Hepatocyte (in vitro differentiated cells): ENCODE data around the gene BLVRB. TPM values are rescaled to one million over a fixed set of nuclear protein-coding genes. Genes with fewer than 3 reads are reported as not detected.

Experiments used
- DNase-seq: peaks from one replicate; pipeline ENCODE4 v3.0.0-alpha.2; 2016; ENCODE audit warnings: low spot score
- H2AFZ ChIP-seq: fragments of 200-600 bp; sonication (generic); 2 replicates; pipeline ENCODE4 v1.6.0; 2016; ENCODE audit warnings: antibody characterized with exemption, mild to moderate bottlenecking
- H3K27ac ChIP-seq: fragments of 200-600 bp; sonication (generic); 2 replicates; pipeline ENCODE4 v1.5.1; 2016; ENCODE audit warnings: mild to moderate bottlenecking
- H3K27me3 ChIP-seq: fragments of 200-600 bp; sonication (generic); 2 replicates; pipeline ENCODE4 v1.6.1; 2016
- H3K36me3 ChIP-seq: fragments of 200-600 bp; sonication (generic); replicated peaks from 2 replicates; pipeline ENCODE4 v1.5.1; 2016; ENCODE audit warnings: low read depth; ENCODE audit not compliant: insufficient read depth
- H3K4me1 ChIP-seq: fragments of 200-600 bp; sonication (generic); 2 replicates; pipeline ENCODE4 v1.5.1; 2016; ENCODE audit warnings: mild to moderate bottlenecking, moderate library complexity; ENCODE audit not compliant: insufficient read depth
- H3K4me2 ChIP-seq: fragments of 200-600 bp; sonication (generic); 2 replicates; pipeline ENCODE4 v1.6.0; 2016
- H3K4me3 ChIP-seq: fragments of 200-600 bp; sonication (generic); 2 replicates; pipeline ENCODE4 v1.5.1; 2016; ENCODE audit warnings: mild to moderate bottlenecking
- H3K79me2 ChIP-seq: fragments of 200-600 bp; sonication (generic); 2 replicates; pipeline ENCODE4 v1.6.0; 2017; ENCODE audit warnings: mild to moderate bottlenecking
- H3K9me2 ChIP-seq: fragments of 200-600 bp; sonication (generic); replicated peaks from 2 replicates; pipeline ENCODE4 v1.6.0; 2017; ENCODE audit warnings: mild to moderate bottlenecking; ENCODE audit not compliant: insufficient read depth
- H3K9me3 ChIP-seq: fragments of 200-600 bp; sonication (generic); 2 replicates; pipeline ENCODE4 v1.5.1; 2016; ENCODE audit warnings: low read depth, mild to moderate bottlenecking
- H4K20me1 ChIP-seq: fragments of 200-600 bp; sonication (generic); 2 replicates; pipeline ENCODE4 v1.6.0; 2016; ENCODE audit warnings: mild to moderate bottlenecking; ENCODE audit not compliant: insufficient read depth, poor library complexity, severe bottlenecking
- CTCF ChIP-seq: fragments of 200-600 bp; sonication (generic); IDR thresholded peaks from 2 replicates; pipeline ENCODE4 v1.5.1; 2016; ENCODE audit warnings: antibody characterized with exemption, mild to moderate bottlenecking; ENCODE audit not compliant: poor library complexity
- EZH2 ChIP-seq: fragments of 200-600 bp; sonication (generic); IDR thresholded peaks from 2 replicates; pipeline ENCODE4 v1.6.1; 2016; ENCODE audit warnings: antibody characterized with exemption, mild to moderate bottlenecking, borderline replicate concordance
- EZH2phosphoT487 ChIP-seq: fragments of 200-600 bp; sonication (generic); IDR thresholded peaks from one replicate; pipeline ENCODE4 v1.6.1; 2018; ENCODE audit warnings: antibody characterized with exemption, mild to moderate bottlenecking, low read depth, moderate library complexity; ENCODE audit not compliant: unreplicated experiment, severe bottlenecking
- WGBS: methylation state at CpG from one replicate; pipeline ENCODE4 v1.1.6; 2016; ENCODE audit warnings: low lambda C conversion rate; ENCODE audit errors: missing lambda C conversion rate; 5-methylcytosine and 5-hydroxymethylcytosine counted together
- polyA plus RNA-seq: library from polyadenylated mRNA; unstranded; fragments of >200 nt; fragmentation: Nextera tagmentation; extraction: Ambion mirVana; gene quantifications from 2 replicates; pipeline ENCODE4 v1.2.1, GENCODE V29; 2016
- total RNA-seq: library from RNA; depleted of rRNA; stranded (reverse); fragments of >200 nt; gene quantifications from 2 replicates; pipeline ENCODE4 v1.2.3, GENCODE V29; 2014

The BLVRB gene
- total and polyA plus RNA-seq, 2 experiments from 2014 or later: 114 to 157 TPM

GRCh38 chr19:40449506-40449905, 16.0 kb downstream of the BLVRB start:
- Histone ChIP-seq H3K27ac (no peak overlapping the region), H3K4me2 (no peak overlapping the region), H3K4me1 (peaks cover 9% of the 10 kb centered on the region), H3K4me3 (no peak overlapping the region), H3K9me2 (no peaks in the 10 kb centered on the region), H3K36me3 (no peaks in the 10 kb centered on the region), H3K79me2 (no peaks in the 10 kb centered on the region), H4K20me1 (no peaks in the 10 kb centered on the region), H3K9me3 (no peaks in the 10 kb centered on the region), H3K27me3 (no peaks in the 10 kb centered on the region), H2AFZ (no peak overlapping the region)
- TF ChIP-seq EZH2: no peak
- TF ChIP-seq CTCF: no peak
- TF ChIP-seq EZH2phosphoT487: no peak
- WGBS: 92% methylated on average over 4 of the region's 4 CpGs
- DNase-seq: no peak

- 83% methylated on average over 8 of the region's 8 CpGs for WGBS
- Histone ChIP-seq H3K36me3 (no peaks in the 10 kb centered on the region), H3K27ac (peak overlapping the region; percentile 98), H3K9me2 (no peaks in the 10 kb centered on the region), H3K79me2 (peaks cover 21% of the 10 kb centered on the region), H3K9me3 (no peaks in the 10 kb centered on the region), H3K4me3 (no peak overlapping the region), H3K4me1 (peaks cover 21% of the 10 kb centered on the region), H3K27me3 (no peaks in the 10 kb centered on the region), H4K20me1 (peaks cover 15% of the 10 kb centered on the region), H2AFZ (no peak overlapping the region), H3K4me2 (no peak overlapping the region)
- no peak for DNase-seq
- TF ChIP-seq EZH2phosphoT487 (no peak), EZH2 (no peak), CTCF (no peak)
These were observed 19.2 kb downstream of the BLVRB start for GRCh38 chr19:40446263-40446784.

GRCh38 chr19:40445780-40446262, 19.7 kb downstream of the BLVRB start:
- H3K4me2 ChIP-seq: peak overlapping the region; percentile 79
- no peaks in the 10 kb centered on the region for H3K9me3 ChIP-seq
- H3K27ac ChIP-seq: peak overlapping the region; percentile 98
- H3K36me3 ChIP-seq: no peaks in the 10 kb centered on the region
- no peak for TF ChIP-seq EZH2
- no peak for TF ChIP-seq EZH2phosphoT487
- TF ChIP-seq CTCF: no peak
- H3K4me3 ChIP-seq: no peak overlapping the region
- 60% methylated on average over 9 of the region's 9 CpGs for WGBS
- peak; percentile 87 for DNase-seq
- peaks cover 26% of the 10 kb centered on the region for H3K79me2 ChIP-seq
- H3K4me1 ChIP-seq: peaks cover 26% of the 10 kb centered on the region
- no peaks in the 10 kb centered on the region for H3K27me3 ChIP-seq
- H2AFZ ChIP-seq: no peak overlapping the region
- no peaks in the 10 kb centered on the region for H3K9me2 ChIP-seq
- H4K20me1 ChIP-seq: peaks cover 20% of the 10 kb centered on the region
